ENCODE measurements around the gene QRFP.

Gene QRFP

DNA sequence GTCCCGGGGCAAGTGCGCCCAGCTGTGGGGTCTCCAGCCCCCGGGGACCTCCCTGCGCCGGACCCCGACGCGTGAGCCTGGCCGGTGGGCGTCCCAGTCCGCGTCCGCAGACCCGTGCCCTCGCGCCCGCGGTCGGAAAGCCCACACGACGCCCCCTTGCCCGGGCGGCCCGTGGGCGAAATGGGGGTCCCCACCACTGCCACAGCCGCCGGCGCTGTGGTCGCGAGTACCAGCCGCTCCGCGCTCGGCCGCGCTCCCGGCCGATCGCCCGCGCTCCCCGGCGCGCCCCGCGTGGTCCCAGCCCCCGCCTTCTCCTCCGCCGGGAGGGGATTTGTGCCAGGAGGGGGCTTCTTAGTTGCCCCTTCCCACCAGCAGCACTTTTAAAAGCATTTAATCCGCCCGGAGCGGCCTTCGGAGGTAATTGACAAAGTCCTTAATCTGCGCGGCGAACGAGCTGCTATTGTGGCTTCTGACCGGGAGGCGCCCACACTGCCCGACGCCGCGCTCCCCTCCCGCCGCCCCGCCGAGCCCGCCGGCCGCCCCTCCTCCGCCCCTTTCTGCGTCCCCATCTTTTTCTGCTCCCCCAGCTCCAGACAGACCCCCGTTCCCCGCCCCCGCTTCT lies 42.9 kb upstream of the QRFP start:
- Histone ChIP-seq H3K27me3 (ENCODE audit: control insufficient read depth, insufficient read depth, low read length) (peaks cover 10% of the 10 kb centered on the region; the same call in 1 of the 2 replicates), H3K4me1 (ENCODE audit: control insufficient read depth, insufficient read depth, low read length) (peaks cover 14% of the 10 kb centered on the region), H3K4me3 (ENCODE audit: low read length) (peak overlapping the region; percentile 69; the same call in 1 of the 2 replicates), H3K9me3 (ENCODE audit: control insufficient read depth, insufficient read depth, low read length) (no peaks in the 10 kb centered on the region), H3K27ac (ENCODE audit: low read length) (no peak overlapping the region), H3K36me3 (ENCODE audit: control insufficient read depth, insufficient read depth, low read length) (no peaks in the 10 kb centered on the region)
- DNase-seq (ENCODE audit: low read depth, low spot score) = no peak
- no CpG with 5 or more reads among the region's 75 CpGs for WGBS (ENCODE audit: insufficient coverage, insufficient read length)

DNA sequence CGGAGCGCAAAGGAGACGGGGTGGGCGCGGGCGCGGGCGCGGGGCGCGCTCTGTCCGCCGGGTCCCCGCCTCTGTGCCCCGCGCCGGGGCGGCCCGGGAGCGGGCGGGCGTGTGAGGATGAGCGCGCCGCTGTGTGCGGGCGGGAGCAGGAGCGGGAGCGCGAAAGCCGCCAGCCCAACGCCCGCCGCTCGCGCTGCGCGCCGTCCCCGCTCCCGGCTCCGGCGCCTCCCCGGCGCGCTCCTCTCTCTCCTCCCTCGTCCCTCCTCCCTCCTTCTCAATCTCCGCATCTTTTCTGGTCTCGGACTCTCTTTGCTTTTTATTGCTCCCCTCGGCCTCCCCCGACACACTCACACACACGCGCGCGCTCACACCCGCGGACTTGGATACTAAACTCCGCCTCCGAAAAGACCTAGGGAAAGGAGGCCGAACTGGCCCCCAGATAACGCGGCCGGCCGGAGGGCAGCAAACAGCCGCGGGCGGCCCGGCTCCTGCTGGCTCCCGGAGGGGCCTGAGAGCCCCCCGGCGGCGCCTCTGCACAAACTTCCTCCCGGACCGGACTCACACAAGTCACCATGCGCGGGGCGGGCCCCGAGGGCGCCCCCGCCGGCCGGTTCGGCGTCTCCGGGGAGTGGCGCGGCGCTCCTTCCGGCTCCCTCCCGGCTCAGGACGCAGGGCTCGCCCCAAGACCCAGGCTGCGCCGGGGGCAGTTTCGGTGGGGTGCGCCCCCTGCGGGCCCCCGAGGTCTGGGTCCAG lies 42.2 kb upstream of the QRFP start, which contains the start of gene FIBCD1:
FIBCD1 (minus strand) TSS at position 596 of the 753 bp plus-strand sequence. CDS start 640 bp downstream, outside the sequence.
- WGBS (ENCODE audit: insufficient coverage, insufficient read length) = no CpG with 5 or more reads among the region's 98 CpGs
- no peak for DNase-seq (ENCODE audit: low read depth, low spot score)
- H3K9me3 ChIP-seq (ENCODE audit: control insufficient read depth, insufficient read depth, low read length) = no peaks in the 10 kb centered on the region
- peaks cover 16% of the 10 kb centered on the region for H3K4me1 ChIP-seq (ENCODE audit: control insufficient read depth, insufficient read depth, low read length)
- no peaks in the 10 kb centered on the region for H3K36me3 ChIP-seq (ENCODE audit: control insufficient read depth, insufficient read depth, low read length)
- peak within 1 kb of the TSS; percentile 69 for H3K4me3 ChIP-seq (ENCODE audit: low read length)
- no peak within 1 kb of the TSS for H3K27ac ChIP-seq (ENCODE audit: low read length)
- H3K27me3 ChIP-seq (ENCODE audit: control insufficient read depth, insufficient read depth, low read length) = peaks cover 10% of the 10 kb centered on the region; the same call in 1 of the 2 replicates

DNA sequence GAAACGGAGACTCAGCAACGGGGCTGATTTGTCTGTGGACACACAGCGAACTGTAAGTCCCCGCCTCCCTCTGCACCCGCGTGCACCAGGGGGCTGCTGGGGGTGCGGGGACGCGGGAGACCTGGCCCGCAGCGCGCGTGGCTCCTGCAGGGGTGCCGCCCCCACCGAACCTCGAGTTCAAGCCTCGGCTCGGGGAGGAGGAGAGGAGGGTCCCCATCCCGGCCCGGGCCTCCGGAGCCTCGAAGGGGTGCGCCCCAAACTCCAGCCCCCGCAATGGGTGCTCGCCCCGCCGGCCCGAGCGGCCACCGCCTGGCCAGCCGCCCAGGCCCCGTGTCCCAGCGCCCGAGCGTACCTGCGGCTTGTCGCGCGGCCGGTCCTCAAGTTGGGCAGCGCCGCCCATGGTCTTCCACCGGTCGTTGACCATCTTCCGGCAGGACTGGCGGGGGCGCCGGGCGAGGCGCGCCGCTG lies 41.6 kb upstream of the QRFP start:
- Histone ChIP-seq H3K36me3 (ENCODE audit: control insufficient read depth, insufficient read depth, low read length) (no peaks in the 10 kb centered on the region), H3K4me3 (ENCODE audit: low read length) (peak overlapping the region; percentile 69), H3K27ac (ENCODE audit: low read length) (no peak overlapping the region), H3K4me1 (ENCODE audit: control insufficient read depth, insufficient read depth, low read length) (peaks cover 20% of the 10 kb centered on the region), H3K27me3 (ENCODE audit: control insufficient read depth, insufficient read depth, low read length) (peaks cover 10% of the 10 kb centered on the region; the same call in 1 of the 2 replicates), H3K9me3 (ENCODE audit: control insufficient read depth, insufficient read depth, low read length) (no peaks in the 10 kb centered on the region)
- WGBS (ENCODE audit: insufficient coverage, insufficient read length) = no CpG with 5 or more reads among the region's 52 CpGs
- DNase-seq (ENCODE audit: low read depth, low spot score) = no peak

DNA sequence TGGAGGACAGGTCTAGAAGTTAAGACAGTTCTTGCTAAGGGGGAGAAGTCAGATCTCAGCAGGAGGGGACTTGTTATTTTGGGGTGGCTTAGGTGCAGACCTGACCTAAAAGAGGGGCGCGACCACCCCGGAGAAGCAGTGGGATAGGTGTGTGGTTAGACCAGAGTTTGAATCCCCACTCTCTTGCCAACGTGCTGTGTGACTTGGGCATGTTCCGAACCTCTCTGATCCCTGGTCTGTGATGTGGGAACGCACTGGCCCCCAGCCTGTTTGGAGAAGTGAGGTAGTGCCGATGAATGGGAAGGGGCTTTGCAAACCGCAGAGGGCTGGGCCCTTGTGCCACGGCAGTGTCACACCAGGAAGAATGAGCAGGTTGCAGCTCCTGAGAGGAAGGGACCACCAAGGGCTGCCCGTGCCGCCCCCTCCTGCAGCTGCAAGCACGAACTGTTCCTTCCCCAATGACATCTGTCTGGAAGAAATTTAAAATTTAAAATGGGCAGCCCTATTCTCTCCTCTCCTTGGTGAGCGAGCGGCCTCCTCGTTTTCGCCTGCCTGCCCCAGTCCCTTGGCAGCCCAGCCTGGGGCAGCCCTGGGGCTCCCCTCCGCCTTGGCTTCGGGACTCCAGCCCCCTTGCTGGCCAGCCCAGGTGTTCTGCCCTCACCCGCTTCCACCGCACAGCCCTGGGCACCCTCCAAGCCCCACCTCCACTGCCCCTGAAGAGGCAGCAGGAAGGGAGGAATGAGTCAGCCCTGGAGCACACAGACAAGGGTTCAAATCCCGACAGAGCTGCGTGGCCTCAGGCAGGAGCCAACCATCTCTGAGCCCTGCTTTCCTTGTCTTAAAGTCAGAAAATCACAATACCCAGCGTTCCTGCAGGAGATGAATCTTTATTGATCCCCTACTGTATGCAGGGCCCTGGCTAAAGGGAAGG lies 40.8 kb upstream of the QRFP start:
- no peak overlapping the region for H3K27ac ChIP-seq (ENCODE audit: low read length)
- H3K9me3 ChIP-seq (ENCODE audit: control insufficient read depth, insufficient read depth, low read length) = no peaks in the 10 kb centered on the region
- no peaks in the 10 kb centered on the region for H3K36me3 ChIP-seq (ENCODE audit: control insufficient read depth, insufficient read depth, low read length)
- WGBS (ENCODE audit: insufficient coverage, insufficient read length) = no CpG with 5 or more reads among the region's 23 CpGs
- H3K27me3 ChIP-seq (ENCODE audit: control insufficient read depth, insufficient read depth, low read length) = peaks cover 10% of the 10 kb centered on the region; the same call in 1 of the 2 replicates
- H3K4me1 ChIP-seq (ENCODE audit: control insufficient read depth, insufficient read depth, low read length) = peaks cover 25% of the 10 kb centered on the region
- DNase-seq (ENCODE audit: low read depth, low spot score) = no peak
- no peak overlapping the region; the same call in 1 of the 2 replicates for H3K4me3 ChIP-seq (ENCODE audit: low read length)

DNA sequence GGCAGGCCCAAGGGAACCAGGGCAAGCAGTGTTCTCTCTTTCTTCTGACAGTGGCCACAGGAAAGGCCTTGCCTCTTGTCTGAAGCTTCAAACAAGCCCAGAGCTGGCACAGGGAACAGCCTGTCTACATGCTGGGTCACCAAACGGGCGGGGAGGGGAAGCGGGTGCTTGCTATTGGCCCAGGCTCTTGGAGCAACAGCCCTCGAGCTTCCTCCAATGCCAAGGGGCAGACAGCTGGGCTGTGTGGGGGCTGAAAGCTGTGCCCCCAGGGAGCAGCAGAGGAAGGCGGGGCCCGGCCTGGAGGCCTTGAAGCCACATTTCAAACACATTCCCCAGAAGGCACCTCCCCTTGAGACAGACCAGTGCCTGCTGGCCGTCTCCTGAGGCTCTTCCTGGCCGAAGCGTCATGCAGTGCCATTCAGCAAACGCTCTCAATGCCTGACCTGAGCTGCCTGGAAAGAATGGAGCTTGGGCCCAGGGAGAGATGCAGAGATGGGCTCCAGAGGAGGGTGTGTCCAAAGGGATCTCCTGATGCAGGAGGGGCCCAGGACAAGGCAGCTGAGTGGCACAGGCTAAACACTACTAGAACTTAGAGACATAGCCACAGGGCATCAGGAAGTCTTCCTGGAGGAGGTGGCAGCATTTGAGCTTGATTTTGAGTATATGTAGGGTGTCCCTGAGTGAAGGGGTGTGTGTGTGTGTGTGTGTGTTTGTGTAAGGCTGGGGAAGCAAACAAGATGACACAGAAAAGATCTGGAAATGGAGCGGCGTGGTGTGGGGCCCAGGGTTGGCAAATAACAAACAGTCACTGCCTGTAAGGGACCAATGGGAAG lies 39.9 kb upstream of the QRFP start:
- no peak for DNase-seq (ENCODE audit: low read depth, low spot score)
- H3K4me1 ChIP-seq (ENCODE audit: control insufficient read depth, insufficient read depth, low read length) = peaks cover 27% of the 10 kb centered on the region
- H3K27ac ChIP-seq (ENCODE audit: low read length) = no peak overlapping the region
- H3K27me3 ChIP-seq (ENCODE audit: control insufficient read depth, insufficient read depth, low read length) = peaks cover 10% of the 10 kb centered on the region; the same call in 1 of the 2 replicates
- no CpG with 5 or more reads among the region's 12 CpGs for WGBS (ENCODE audit: insufficient coverage, insufficient read length)
- H3K9me3 ChIP-seq (ENCODE audit: control insufficient read depth, insufficient read depth, low read length) = no peaks in the 10 kb centered on the region
- H3K36me3 ChIP-seq (ENCODE audit: control insufficient read depth, insufficient read depth, low read length) = no peaks in the 10 kb centered on the region
- no peak overlapping the region for H3K4me3 ChIP-seq (ENCODE audit: low read length)

DNA sequence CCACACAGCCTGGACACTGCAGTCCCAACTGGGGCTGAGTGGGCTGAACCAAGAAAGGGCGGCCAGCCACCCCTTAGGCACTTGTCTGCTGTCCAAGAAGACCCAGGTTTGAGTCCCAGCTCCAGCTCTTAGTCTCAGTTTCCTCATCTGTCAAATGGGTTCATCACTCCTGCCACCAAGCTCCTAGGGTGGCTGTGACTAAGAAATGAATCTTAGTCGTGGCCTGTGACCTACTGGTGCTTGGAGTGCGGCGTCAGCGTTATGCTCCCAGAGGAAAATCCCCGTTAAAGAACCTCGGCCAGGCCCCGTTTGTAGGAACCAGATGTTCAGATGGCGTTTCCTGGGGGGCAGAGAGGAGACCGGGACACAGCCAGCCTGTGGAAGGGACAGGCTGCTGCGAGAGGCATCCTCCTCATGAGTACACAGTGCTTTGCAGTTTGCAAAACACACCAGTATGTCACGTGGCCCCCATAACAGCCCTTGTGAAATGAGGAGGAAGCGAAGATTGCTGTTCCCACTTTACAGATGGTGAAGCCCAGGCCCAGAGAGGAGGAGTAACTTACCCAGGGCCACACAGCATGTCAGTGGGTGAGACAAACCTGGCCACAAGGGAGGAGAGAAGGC lies 39.1 kb upstream of the QRFP start:
- Histone ChIP-seq H3K4me1 (ENCODE audit: control insufficient read depth, insufficient read depth, low read length) (peaks cover 25% of the 10 kb centered on the region), H3K27ac (ENCODE audit: low read length) (no peak overlapping the region), H3K27me3 (ENCODE audit: control insufficient read depth, insufficient read depth, low read length) (peaks cover 10% of the 10 kb centered on the region; the same call in 1 of the 2 replicates), H3K4me3 (ENCODE audit: low read length) (no peak overlapping the region), H3K9me3 (ENCODE audit: control insufficient read depth, insufficient read depth, low read length) (no peaks in the 10 kb centered on the region), H3K36me3 (ENCODE audit: control insufficient read depth, insufficient read depth, low read length) (no peaks in the 10 kb centered on the region)
- WGBS (ENCODE audit: insufficient coverage, insufficient read length) = no CpG with 5 or more reads among the region's 13 CpGs
- no peak for DNase-seq (ENCODE audit: low read depth, low spot score)

DNA sequence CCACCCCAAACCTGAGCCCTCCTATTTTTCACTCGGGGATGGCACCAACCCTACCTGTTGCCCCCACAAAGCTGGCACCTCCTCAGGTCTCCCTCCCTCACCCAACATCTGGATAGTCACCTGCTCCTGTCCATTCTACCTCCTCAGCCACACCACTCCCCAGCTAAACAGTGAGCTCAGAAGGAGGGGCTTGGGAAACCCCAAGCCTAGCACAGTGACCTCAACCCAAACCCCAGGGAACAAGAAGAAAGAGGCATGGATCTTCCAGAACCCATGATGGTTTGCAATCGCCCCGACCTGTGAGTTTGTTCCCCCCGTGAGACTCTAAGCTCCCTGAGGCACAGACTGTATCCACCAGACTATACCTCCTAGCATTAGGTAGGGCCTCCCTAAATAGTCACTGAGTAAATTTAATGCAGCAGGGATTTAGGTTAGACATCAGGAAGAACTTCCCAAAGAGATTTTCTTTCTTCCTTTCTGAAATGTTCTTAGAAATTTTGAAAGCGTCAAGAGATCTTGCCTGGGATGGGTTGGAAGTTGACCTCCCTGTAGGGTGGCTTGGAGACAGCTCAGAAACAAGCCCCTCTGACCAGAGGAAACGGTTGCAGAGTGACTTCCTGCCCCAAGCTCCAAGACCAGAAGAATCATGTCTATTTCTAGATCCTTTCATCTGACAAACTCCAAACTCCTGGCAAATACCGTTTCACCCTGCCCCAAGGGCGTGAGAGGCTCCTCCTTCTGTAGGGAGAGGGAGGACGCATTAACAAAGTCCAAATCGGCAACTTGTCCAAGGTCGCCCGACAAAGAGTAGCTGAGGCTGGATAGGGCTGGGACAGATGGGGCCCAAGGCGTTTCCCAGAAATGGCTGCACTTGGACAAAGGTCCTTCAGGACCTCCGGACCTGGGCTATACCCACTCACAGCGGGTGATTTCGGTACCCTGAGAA lies 38.4 kb upstream of the QRFP start:
- no CpG with 5 or more reads among the region's 16 CpGs for WGBS (ENCODE audit: insufficient coverage, insufficient read length)
- H3K36me3 ChIP-seq (ENCODE audit: control insufficient read depth, insufficient read depth, low read length) = no peaks in the 10 kb centered on the region
- no peaks in the 10 kb centered on the region for H3K9me3 ChIP-seq (ENCODE audit: control insufficient read depth, insufficient read depth, low read length)
- H3K4me3 ChIP-seq (ENCODE audit: low read length) = no peak overlapping the region
- H3K27ac ChIP-seq (ENCODE audit: low read length) = no peak overlapping the region
- H3K4me1 ChIP-seq (ENCODE audit: control insufficient read depth, insufficient read depth, low read length) = peaks cover 22% of the 10 kb centered on the region
- DNase-seq (ENCODE audit: low read depth, low spot score) = no peak
- peaks cover 5% of the 10 kb centered on the region; the same call in 1 of the 2 replicates for H3K27me3 ChIP-seq (ENCODE audit: control insufficient read depth, insufficient read depth, low read length)

DNA sequence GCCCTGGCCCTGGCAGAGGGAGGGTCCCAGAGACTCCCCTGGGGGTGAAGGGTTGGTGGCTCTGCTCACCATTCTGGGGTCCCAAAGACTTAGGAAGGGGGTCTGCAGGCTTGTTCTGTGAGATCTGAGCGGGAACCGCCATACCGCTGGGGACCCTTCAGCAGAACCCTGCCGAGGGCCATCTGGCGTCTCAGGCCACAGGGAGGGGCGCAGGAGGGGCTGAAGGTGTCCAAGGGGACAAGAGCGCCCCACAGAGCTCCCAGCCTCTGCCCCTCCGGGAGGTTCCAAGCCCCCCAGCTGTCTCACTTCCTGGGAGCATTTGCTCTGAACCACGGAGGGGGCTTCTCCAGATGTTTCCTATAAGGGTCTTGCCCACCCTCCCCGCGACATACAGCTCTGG lies 37.6 kb upstream of the QRFP start:
- WGBS (ENCODE audit: insufficient coverage, insufficient read length) = no CpG with 5 or more reads among the region's 11 CpGs
- Histone ChIP-seq H3K36me3 (ENCODE audit: control insufficient read depth, insufficient read depth, low read length) (no peaks in the 10 kb centered on the region), H3K9me3 (ENCODE audit: control insufficient read depth, insufficient read depth, low read length) (no peaks in the 10 kb centered on the region), H3K27ac (ENCODE audit: low read length) (no peak overlapping the region), H3K27me3 (ENCODE audit: control insufficient read depth, insufficient read depth, low read length) (peaks cover 5% of the 10 kb centered on the region; the same call in 1 of the 2 replicates), H3K4me1 (ENCODE audit: control insufficient read depth, insufficient read depth, low read length) (peaks cover 22% of the 10 kb centered on the region), H3K4me3 (ENCODE audit: low read length) (no peak overlapping the region)
- DNase-seq (ENCODE audit: low read depth, low spot score) = no peak
